Nephron progenitor cell (in vitro differentiated cells): ENCODE data around the gene AFG1L.

ENCODE experiments used
- DNase-seq: peaks from one replicate; pipeline ENCODE4 v3.0.0; 2021
- H3K27ac Mint-ChIP-seq: 2 replicates; pipeline ENCODE4 v1.8.0; 2021; ENCODE audit warnings: mild to moderate bottlenecking, moderate library complexity, mixed read lengths
- H3K27me3 Mint-ChIP-seq: 2 replicates; pipeline ENCODE4 v1.8.0; 2021; ENCODE audit warnings: mild to moderate bottlenecking, low read depth, mixed read lengths; ENCODE audit not compliant: poor library complexity
- H3K36me3 Mint-ChIP-seq: 2 replicates; pipeline ENCODE4 v1.8.0; 2021; ENCODE audit warnings: low read depth, mixed read lengths
- H3K4me1 Mint-ChIP-seq: 2 replicates; pipeline ENCODE4 v1.8.0; 2021; ENCODE audit warnings: mixed read lengths
- H3K4me3 Mint-ChIP-seq: 2 replicates; pipeline ENCODE4 v1.8.0; 2021; ENCODE audit warnings: mild to moderate bottlenecking, moderate library complexity, mixed read lengths
- H3K9me3 Mint-ChIP-seq: 2 replicates; pipeline ENCODE4 v1.8.0; 2021; ENCODE audit warnings: mild to moderate bottlenecking, moderate library complexity, mixed read lengths
- CTCF ChIP-seq: fragments of 200-600 bp; sonication (generic); IDR thresholded peaks from 2 replicates; pipeline ENCODE4 v1.5.0; 2021; ENCODE audit warnings: antibody characterized with exemption

The AFG1L gene

GRCh38 chr6:108561742-108562502 lies 267.1 kb downstream of the AFG1L start:
- Mint-ChIP-seq H3K4me1 (peaks cover 49% of the 10 kb centered on the region), H3K27ac (peak overlapping the region; percentile 36)
- DNase-seq: peak; percentile 47

GRCh38 chr6:108562503-108562993 lies 267.7 kb downstream of the AFG1L start:
- TF ChIP-seq CTCF: no peak
- peaks cover 43% of the 10 kb centered on the region for H3K4me1 Mint-ChIP-seq
- peak overlapping the region; percentile 36 for H3K27ac Mint-ChIP-seq

More at GRCh38 chr6:108561742-108562502, 267.1 kb downstream of the AFG1L start:
- H3K4me3 Mint-ChIP-seq: peak overlapping the region; percentile 95
- no peak for TF ChIP-seq CTCF
- H3K36me3 Mint-ChIP-seq: peaks cover 8% of the 10 kb centered on the region
- peaks cover 3% of the 10 kb centered on the region for H3K27me3 Mint-ChIP-seq
- no peaks in the 10 kb centered on the region for H3K9me3 Mint-ChIP-seq

GRCh38 chr6:108563292-108563691 lies 268.4 kb downstream of the AFG1L start:
- H3K9me3 Mint-ChIP-seq: no peaks in the 10 kb centered on the region
- no peak for DNase-seq
- H3K27ac Mint-ChIP-seq: no peak overlapping the region
- H3K36me3 Mint-ChIP-seq: peaks cover 19% of the 10 kb centered on the region
- TF ChIP-seq CTCF: no peak
- peaks cover 46% of the 10 kb centered on the region for H3K4me1 Mint-ChIP-seq
- peak overlapping the region; percentile 95 for H3K4me3 Mint-ChIP-seq
- peaks cover 3% of the 10 kb centered on the region for H3K27me3 Mint-ChIP-seq

More at GRCh38 chr6:108562503-108562993, 267.7 kb downstream of the AFG1L start:
- Mint-ChIP-seq H3K9me3 (no peaks in the 10 kb centered on the region), H3K4me3 (peak overlapping the region; percentile 95), H3K27me3 (peaks cover 3% of the 10 kb centered on the region), H3K36me3 (peaks cover 15% of the 10 kb centered on the region)
- DNase-seq: peak; percentile 45

GRCh38 chr6:108564178-108564577 lies 269.3 kb downstream of the AFG1L start:
- no peak for TF ChIP-seq CTCF
- Mint-ChIP-seq H3K4me3 (peak overlapping the region; percentile 95), H3K36me3 (peaks cover 28% of the 10 kb centered on the region), H3K9me3 (no peaks in the 10 kb centered on the region), H3K4me1 (peaks cover 47% of the 10 kb centered on the region), H3K27me3 (peaks cover 3% of the 10 kb centered on the region), H3K27ac (no peak overlapping the region)
- no peak for DNase-seq

- no peak for DNase-seq
- no peak overlapping the region for H3K27ac Mint-ChIP-seq
- H3K4me3 Mint-ChIP-seq: no peak overlapping the region
- no peak for TF ChIP-seq CTCF
- peaks cover 35% of the 10 kb centered on the region for H3K36me3 Mint-ChIP-seq
- H3K4me1 Mint-ChIP-seq: peaks cover 47% of the 10 kb centered on the region
- peaks cover 3% of the 10 kb centered on the region for H3K27me3 Mint-ChIP-seq
- H3K9me3 Mint-ChIP-seq: no peaks in the 10 kb centered on the region
Measured at GRCh38 chr6:108565091-108565766, 270.4 kb downstream of the AFG1L start.
